NOMO-1 (cell line): Measurements from ENCODE around the gene COA8.

Experiments
- DNase-seq, 2 experiments: peaks; one replicate each; lab custom pipeline; 2025; ENCODE audit not compliant: unreplicated experiment in 2 of 2; lab: John Stamatoyannopoulos, UW

The COA8 gene

GRCh38 chr14:103535891-103536565, 26.7 kb upstream of the COA8 start:
- no peak for DNase-seq

DNA sequence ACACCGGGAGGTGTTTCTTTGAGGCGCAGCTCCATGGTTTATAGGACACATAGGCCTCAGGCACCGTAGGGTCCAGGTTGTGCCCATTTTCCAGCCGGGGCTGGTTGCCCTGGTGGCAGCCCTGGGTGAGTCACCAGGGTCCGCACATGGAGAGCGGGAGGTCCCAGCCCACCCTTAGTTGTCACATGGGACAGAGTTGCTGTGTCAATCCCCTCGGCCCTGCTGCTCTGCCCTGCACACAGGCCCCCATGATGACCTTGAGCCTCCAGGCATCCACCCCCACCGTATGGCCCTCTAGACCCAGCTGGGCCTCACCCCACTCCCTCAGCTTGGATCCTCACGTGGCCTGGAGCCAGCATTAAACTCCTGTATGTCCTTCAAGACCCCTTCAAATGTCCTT, 26.1 kb upstream of the COA8 start:
- DNase-seq = no peak

GRCh38 chr14:103537175-103537990, 25.4 kb upstream of the COA8 start:
- DNase-seq = no peak

DNA sequence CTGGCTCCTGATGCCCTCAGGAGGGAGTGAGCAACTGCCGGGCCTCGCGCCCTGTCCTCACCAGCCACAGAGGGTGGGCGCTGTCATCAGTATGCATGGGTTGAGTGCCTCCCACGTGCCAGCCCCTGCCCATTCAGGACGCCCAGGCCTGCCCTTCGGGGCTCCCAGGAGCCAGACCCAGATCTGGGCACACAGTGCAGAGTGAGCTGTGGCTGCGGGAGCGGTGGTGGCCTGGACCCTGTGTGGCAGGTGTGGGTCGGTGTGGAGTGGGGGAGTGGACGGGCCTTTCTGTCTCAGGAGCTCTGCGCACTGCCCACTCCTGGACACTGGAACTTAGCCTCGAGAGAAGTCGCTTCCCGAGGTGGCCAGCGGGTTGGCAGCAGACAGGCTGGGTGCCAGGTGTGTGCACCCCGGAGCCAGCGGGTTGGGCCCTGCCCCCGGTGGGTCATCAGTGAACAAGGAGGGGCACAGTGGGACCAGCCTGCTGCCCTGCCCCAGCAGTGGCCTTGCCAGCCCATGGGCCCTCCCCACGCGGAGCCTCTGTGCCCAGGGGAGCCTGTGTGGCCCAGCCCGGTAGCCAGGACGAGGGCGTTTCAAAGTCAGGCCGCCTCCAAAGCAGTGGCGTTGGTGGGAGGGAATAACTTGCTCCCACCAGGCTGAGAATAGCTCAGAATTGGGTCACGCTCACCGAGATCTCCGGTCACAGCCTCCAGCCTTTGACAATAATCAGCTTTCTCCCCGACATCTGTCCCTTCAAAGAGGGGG, 24.3 kb upstream of the COA8 start:
- DNase-seq = no peak

GRCh38 chr14:103539056-103539825, 23.5 kb upstream of the COA8 start:
- no peak for DNase-seq

DNA sequence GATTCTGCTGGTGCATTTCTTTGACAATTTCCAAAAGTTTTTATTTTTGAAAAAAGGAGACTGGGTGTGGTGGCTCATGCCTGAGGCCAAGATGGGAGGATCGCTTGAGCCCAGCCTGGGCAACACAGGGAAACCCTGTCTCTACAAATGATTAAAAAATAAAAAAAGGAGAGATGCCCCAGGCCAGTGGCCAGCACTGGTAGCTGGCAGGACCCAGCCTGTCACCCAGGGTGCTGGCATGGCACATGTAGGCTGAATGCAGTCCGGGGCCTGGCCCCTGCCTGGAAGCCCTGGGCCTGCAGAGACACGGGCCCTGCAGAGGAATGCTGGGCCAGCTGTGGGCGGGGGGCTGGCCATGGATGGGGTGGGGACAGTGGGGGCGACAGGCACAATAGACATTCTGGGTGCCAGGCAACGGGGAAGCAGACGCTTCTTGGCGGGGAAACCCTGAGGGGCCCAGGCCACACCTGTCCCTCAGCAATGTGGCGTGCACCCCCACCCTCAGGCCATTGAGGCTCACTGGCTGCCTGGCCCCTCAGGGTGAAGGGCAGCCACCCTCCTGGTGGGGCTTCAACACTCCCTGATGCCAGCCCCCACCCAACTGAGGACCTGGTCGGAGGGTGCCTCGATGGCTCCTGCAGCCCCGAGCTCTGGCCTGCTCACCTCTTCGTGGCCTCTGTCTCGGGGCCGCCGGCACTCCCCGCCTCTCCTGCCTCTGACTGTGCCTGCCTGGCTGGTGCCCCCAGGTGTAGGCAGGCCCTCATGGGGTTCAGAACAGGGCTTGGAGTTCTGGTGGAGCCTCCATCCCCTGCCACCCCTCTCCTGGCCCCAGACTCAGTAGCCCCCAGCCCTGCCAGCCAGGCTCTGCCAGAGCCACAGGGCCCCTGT, 21.7 kb upstream of the COA8 start:
- DNase-seq = no peak

DNA sequence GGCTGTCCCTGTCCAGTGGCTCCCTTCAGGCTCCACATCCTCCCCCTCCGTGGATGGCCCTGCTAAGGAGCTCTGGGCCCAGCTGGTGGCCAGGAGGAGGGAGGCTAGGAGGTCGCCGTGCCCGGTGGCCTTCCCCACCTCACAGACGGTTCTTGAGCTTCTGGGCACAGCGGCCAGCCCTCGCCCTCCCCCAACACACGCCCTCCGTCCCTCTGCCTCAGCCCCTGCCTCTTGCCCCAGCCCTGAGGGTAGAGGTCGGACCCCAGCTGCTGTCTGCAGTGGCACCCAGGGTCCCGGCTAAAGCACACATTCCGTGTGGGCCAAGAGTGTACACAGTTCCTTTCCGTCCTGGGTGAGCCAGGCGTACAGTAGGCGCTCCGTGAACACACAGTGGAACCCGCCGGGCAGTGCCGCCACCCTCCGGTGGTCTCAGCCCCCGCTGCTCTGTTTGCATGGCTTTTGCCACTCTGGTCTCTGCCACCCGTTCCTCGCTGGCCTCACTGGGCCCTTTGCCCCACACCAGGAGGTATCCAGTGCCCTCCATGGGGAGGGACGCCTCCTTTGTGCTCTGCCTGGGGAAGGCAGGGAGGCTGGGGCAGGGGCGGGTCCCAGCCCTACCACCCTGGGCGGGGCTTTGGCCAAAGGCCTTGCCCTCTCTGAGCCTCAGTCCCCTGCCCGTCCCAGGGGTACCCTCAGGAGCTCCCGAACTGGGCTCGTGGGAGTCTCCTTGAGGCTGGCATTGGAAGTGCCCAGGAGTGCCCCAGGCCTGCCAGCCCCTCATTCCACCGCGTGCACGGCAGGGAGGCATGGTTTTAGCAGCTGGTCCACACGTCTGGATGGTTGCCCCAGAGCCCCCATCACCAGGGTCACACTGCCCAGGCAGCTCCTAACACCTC, 20.8 kb upstream of the COA8 start:
- no peak for DNase-seq

DNA sequence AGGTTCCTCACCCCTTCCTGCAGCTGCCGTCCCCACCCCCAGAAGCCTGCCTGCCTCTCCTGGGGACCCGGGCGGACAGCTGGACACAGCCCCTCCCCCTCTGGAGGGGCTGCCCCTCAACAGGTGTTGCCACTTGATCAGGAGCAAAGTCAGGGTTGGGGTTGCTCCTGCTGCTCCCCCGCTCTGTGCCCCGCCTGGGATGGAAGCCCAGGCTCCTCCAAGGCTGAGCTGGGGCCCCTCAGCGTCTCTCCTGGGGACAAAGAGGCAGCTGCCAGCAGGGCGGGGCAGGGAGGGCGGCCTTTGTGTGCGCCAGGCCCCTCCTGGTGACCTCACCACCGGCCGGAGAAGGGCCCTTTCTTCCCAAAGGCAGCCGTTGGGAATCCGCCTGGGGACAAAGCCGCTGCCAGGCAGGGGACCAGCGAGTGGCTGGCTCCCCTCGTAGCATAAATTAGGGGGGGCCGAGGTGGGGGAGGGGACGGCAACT, 20.1 kb upstream of the COA8 start:
- DNase-seq = no peak

DNA sequence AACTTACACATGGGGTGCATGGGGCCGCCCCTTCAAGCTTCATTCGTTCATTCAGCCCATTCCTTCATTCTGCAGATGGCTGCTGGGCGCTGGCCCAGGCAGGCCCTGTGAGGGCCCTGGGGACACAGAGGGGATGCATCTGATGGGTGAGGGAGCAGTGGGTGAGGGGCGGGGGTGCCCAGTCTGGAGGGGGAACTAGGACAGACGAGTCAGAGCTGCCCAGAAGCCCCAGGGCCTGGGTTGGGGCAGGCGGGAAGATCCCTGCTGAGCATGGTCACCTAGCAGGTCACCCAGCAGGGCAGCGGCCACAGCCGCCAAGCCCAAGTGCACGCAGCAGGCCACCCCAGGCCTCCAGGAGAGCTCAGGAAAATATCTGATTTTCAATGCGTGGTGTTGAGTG, 19.6 kb upstream of the COA8 start:
- no peak for DNase-seq

DNA sequence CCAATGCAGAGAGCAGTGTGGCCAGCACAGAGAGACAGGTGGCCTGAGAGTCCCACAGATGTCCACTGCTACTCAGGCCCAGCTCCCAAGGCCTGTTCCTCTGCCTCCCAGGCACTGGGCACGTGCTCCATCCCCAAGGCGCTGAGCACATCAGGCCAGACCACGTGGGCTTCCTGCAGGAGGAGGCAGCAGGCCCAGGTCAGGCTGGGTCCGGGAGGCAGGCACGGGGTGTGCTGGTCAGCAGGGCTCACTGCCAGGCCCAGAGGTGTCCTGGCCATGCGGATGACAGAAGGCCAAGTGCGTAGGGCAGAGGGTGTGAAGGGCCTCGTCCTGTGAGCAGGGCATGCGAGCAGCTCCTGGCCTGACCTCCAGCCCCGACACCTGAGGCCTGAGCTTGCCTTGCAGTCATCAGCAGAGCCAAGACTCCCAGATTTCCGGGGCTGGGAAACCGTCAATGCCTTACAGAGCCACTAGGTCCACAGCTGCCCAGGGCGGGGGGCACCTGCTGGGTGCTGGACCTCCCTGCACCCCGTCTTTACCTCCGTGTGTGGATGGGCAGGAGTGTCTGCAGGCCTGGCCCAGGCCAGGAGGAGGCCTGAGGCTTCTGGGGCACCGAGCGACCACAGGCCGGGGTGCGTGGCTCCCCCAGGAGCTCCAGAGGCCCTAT, 18.9 kb upstream of the COA8 start:
- no peak for DNase-seq

GRCh38 chr14:103544388-103545218, 18.2 kb upstream of the COA8 start:
- DNase-seq = no peak

DNA sequence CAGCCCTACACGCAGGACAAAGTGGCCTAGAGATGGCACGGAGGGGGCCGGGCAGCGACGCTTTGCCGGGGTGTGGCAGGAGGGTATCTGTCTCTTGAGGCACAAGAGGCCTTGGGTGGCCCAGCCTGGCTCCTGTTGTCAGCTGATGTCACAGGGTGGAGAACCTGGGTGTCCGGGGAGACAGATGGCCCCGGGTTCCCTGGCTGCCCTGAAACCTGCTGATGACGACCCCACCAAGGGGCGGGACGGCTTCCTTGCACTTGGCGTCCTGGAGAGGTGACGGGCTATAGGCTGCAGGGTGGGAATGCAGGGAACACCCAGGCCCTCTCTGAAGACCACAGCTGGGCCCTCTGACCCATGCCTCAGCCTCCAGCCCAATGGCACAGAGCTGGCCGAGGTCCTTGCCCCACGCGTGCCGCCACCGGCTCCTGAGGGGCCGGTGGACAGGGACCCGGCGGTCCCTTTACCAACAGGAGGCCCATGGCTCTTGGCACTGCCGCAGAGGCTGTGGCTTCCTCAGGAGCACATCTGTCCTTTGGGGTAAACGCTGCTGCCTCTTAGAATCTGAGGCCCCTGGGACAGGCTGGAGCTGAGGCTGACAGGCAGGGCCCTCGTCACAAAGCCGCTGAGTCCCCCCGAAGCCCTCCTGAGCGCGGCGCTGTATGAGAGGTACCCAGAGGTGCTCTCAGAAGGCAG, 17.4 kb upstream of the COA8 start:
- no peak for DNase-seq

GRCh38 chr14:103545915-103546651, 16.7 kb upstream of the COA8 start:
- no peak for DNase-seq

DNA sequence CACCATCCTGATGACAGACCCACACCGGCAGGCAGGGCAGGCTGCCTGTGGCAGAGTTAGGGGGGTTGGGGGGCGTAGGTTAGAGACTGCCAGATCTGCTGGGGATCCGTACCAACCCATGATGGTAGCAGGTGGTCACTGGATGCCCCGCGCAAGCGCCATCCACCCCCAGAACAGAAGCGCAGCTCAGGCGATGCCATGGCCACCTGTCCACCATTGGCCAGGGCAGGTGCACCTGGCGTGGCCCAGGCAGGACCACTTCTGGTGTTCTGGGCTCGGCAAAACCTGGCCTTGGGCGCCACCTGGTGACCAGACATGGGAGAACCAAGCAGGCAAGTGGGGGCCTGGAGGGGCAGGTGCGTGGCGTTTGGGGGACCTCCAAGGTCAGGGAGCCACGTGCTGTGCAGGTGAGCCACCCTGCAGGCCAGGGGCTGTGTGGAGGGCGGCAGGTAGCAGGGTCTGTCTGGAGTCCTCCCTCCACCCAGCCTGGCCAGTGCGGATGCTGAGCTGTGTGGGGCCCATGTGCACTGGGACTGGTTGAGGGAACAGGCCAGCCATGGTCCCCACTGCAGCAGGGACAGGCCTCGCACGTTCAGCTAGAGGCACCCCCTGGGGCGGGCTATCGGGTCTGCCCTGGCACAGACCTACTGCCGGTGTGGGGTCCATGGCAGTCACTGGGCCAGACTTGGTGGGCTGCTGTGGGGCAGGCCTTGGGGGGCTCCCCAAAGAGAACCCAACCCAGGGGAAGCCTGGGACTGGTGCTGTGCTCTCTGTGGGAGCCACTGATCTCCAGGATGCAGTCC, 15.9 kb upstream of the COA8 start:
- peak; percentile 31 to 43 for DNase-seq

GRCh38 chr14:103547455-103547940, 15.3 kb upstream of the COA8 start:
- DNase-seq = no peak
